K562 (cell line): Measurements from ENCODE around the gene HDHD5. TPM values are rescaled to one million over a fixed set of nuclear protein-coding genes. Genes with fewer than 3 reads are reported as not detected.

Experiments used
- ATAC-seq: fragments of 200-7000 bp; cut with Tn5 transposase; 3 replicates; pipeline ENCODE4 v1.9.1; 2020; ENCODE audit warnings: moderate library complexity
- BruUV-seq: library from RNA; stranded (reverse); fragments of 400-500 nt; replicated peaks from 2 replicates; lab custom pipeline; 2021; lab: Mats Ljungman, UMichigan
- CTCF ChIA-PET: fragments of 300-600 bp; formaldehyde crosslinking; extraction: SDS; loops from one replicate; lab custom pipeline; 2021; ENCODE audit warnings: low intra/inter-chr PET ratio; lab: Yijun Ruan, JAX
- POLR2A ChIA-PET: fragments of 300-600, 350-650 bp; sonication (Branson Sonifier 250); formaldehyde crosslinking; extraction: SDS; loops from one replicate; lab custom pipeline; 2021; ENCODE audit warnings: antibody characterized with exemption, inconsistent platforms; lab: Yijun Ruan, JAX
- DNase-seq, 4 experiments: peaks; one replicate each; pipeline versions ENCODE4 v3.0.0 to v3.0.0-alpha.2; 2011 to 2018; ENCODE audit warnings: low spot score in 3 of 4, mixed read lengths in 3 of 4; ENCODE audit errors: extremely low read depth in 1 of 4
- FAIRE-seq: peaks from 2 replicates; lab custom pipeline; 2011; peaks lifted over from hg19 to GRCh38; lab: Jason Lieb, UNC
- H2AFZ ChIP-seq: 2 replicates; pipeline ENCODE4 v1.6.0; 2011; ENCODE audit warnings: low read depth, low read length, control low read depth, inconsistent platforms
- H3K27ac ChIP-seq: fragments of 200-600 bp; 3 replicates; pipeline ENCODE4 v1.8.0; 2011; ENCODE audit warnings: low read depth, mild to moderate bottlenecking, control low read depth, inconsistent platforms, low read length, moderate library complexity, mixed read lengths; ENCODE audit errors: extremely low read depth
- H3K27me3 ChIP-seq, 2 experiments: fragments of 300-600 bp in 1 of 2; 2 replicates in 1 of 2; 3 replicates in 1 of 2; pipeline versions ENCODE4 v1.6.0 to v1.8.0; 2011; ENCODE audit warnings: inconsistent platforms in 2 of 2, low read length in 2 of 2, mild to moderate bottlenecking in 1 of 2, mixed read lengths in 1 of 2, moderate library complexity in 1 of 2; ENCODE audit not compliant: control insufficient read depth in 2 of 2, insufficient read depth in 2 of 2
- H3K36me3 ChIP-seq: fragments of 300-600 bp; 3 replicates; pipeline ENCODE4 v1.8.0; 2011; ENCODE audit warnings: mild to moderate bottlenecking, low read length, inconsistent platforms; ENCODE audit not compliant: control insufficient read depth, insufficient read depth
- H3K4me1 ChIP-seq, 2 experiments: fragments of 200-600 bp in 1 of 2; replicated peaks in 1 of 2; 2 replicates in 1 of 2; 3 replicates in 1 of 2; pipeline versions ENCODE4 v1.5.1 to v1.8.0; 2011; ENCODE audit warnings: inconsistent platforms in 2 of 2, low read length in 2 of 2, mild to moderate bottlenecking in 1 of 2, mixed read lengths in 1 of 2, moderate library complexity in 1 of 2; ENCODE audit not compliant: control insufficient read depth in 2 of 2, insufficient read depth in 2 of 2
- H3K4me2 ChIP-seq: 2 replicates; pipeline ENCODE4 v1.6.1; 2011; ENCODE audit warnings: low read length, control low read depth, inconsistent platforms, mixed read lengths; ENCODE audit not compliant: insufficient read depth
- H3K4me3 ChIP-seq: fragments of 200-600 bp; sonication (generic), shearing (Covaris generic); 2 replicates; pipeline ENCODE4 v1.5.1; 2016; ENCODE audit warnings: control low read depth, inconsistent platforms
- H3K79me2 ChIP-seq: fragments of 200-600 bp; 3 replicates; pipeline ENCODE4 v1.8.0; 2011; ENCODE audit warnings: low read length, inconsistent platforms; ENCODE audit not compliant: control insufficient read depth, insufficient read depth
- H3K9ac ChIP-seq, 2 experiments: 2 replicates each; pipeline versions ENCODE4 v1.6.0 to v1.6.1; 2011; ENCODE audit warnings: low read depth in 2 of 2, low read length in 2 of 2, control low read depth in 1 of 2, inconsistent platforms in 1 of 2, mild to moderate bottlenecking in 1 of 2, mixed read lengths in 1 of 2; ENCODE audit not compliant: insufficient read depth in 1 of 2
- H3K9me1 ChIP-seq: one replicate; pipeline ENCODE4 v1.6.0; 2011; ENCODE audit warnings: inconsistent platforms, mild to moderate bottlenecking, low read length, moderate library complexity; ENCODE audit not compliant: control insufficient read depth, insufficient read depth
- H3K9me3 ChIP-seq: replicated peaks from 2 replicates; pipeline ENCODE4 v1.5.1; 2011; ENCODE audit warnings: low read depth, low read length, inconsistent platforms; ENCODE audit not compliant: control insufficient read depth, insufficient read depth
- H4K20me1 ChIP-seq: replicated peaks from 2 replicates; pipeline ENCODE4 v1.6.1; 2011; ENCODE audit warnings: low read length, inconsistent platforms, mixed read lengths; ENCODE audit not compliant: control insufficient read depth, insufficient read depth
- ATF1 ChIP-seq, 2 experiments: fragments of 450-650 bp in 1 of 2; IDR thresholded peaks; 2 replicates each; pipeline ENCODE4 v1.6.1; 2016; ENCODE audit warnings: missing compliant biosample characterization in 1 of 2, missing genetic modification characterization in 1 of 2
- ATF7 ChIP-seq: fragments of 450-650 bp; IDR thresholded peaks from 2 replicates; pipeline ENCODE4 v1.7.1; 2014; ENCODE audit warnings: mild to moderate bottlenecking, moderate library complexity
- CBX3 ChIP-seq, 2 experiments: IDR thresholded peaks; 1 replicate in 1 of 2; 2 replicates in 1 of 2; pipeline ENCODE4 v1.6.1; 2012; ENCODE audit warnings: inconsistent platforms in 2 of 2, low read length in 2 of 2, borderline replicate concordance in 1 of 2, control low read depth in 1 of 2
- CREB1 ChIP-seq, 2 experiments: sonication (generic) in 1 of 2; formaldehyde crosslinking in 1 of 2; IDR thresholded peaks; 2 replicates each; pipeline versions ENCODE4 v1.6.1 to v1.8.0; 2012 to 2022; ENCODE audit warnings: inconsistent platforms in 1 of 2, mild to moderate bottlenecking in 1 of 2, missing genetic modification reagents in 1 of 2, moderate library complexity in 1 of 2
- HOMEZ ChIP-seq: fragments of 250-450 bp; sonication (Bioruptor Pico); IDR thresholded peaks from 2 replicates; pipeline ENCODE4 v1.4.0; 2020; ENCODE audit warnings: mild to moderate bottlenecking, moderate library complexity
- JUNB ChIP-seq: fragments of 450-650 bp; formaldehyde crosslinking; conservative IDR thresholded peaks from 2 replicates; pipeline ENCODE4 v1.4.0; 2020; ENCODE audit warnings: mild to moderate bottlenecking
- JUND ChIP-seq, 2 experiments: IDR thresholded peaks; 2 replicates in 1 of 2; 3 replicates in 1 of 2; pipeline ENCODE4 v1.6.1; 2011; ENCODE audit warnings: borderline replicate concordance in 2 of 2, low read depth in 2 of 2, low read length in 2 of 2, improper control_type of control experiment in 1 of 2, missing biosample characterization in 1 of 2, missing genetic modification characterization in 1 of 2, missing genetic modification reagents in 1 of 2
- NONO ChIP-seq, 2 experiments: fragments of 200-400 bp in 1 of 2; fragments of 450-650 bp in 1 of 2; formaldehyde crosslinking in 1 of 2; IDR thresholded peaks; 2 replicates each; pipeline ENCODE4 v1.6.1; 2017; ENCODE audit warnings: low read depth in 2 of 2, mild to moderate bottlenecking in 2 of 2, moderate library complexity in 2 of 2, low read length in 1 of 2
- PHF20 ChIP-seq: fragments of 450-650 bp; IDR thresholded peaks from 2 replicates; pipeline ENCODE4 v1.6.1; 2018; ENCODE audit not compliant: partially characterized antibody
- PKNOX1 ChIP-seq: fragments of 450-650 bp; IDR thresholded peaks from 2 replicates; pipeline ENCODE4 v1.6.1; 2016
- POLR3A ChIP-seq: IDR thresholded peaks from 2 replicates; pipeline ENCODE4 v1.6.1; 2011; ENCODE audit warnings: borderline replicate concordance, mild to moderate bottlenecking, moderate library complexity; ENCODE audit not compliant: insufficient read length, insufficient read depth; ENCODE audit errors: extremely low read depth
- TCF7 ChIP-seq: sonication (generic); IDR thresholded peaks from 2 replicates; pipeline ENCODE4 v1.6.1; 2016; ENCODE audit warnings: antibody characterized with exemption, borderline replicate concordance
- TEAD4 ChIP-seq, 2 experiments: sonication (generic) in 1 of 2; formaldehyde crosslinking in 1 of 2; IDR thresholded peaks; 2 replicates each; pipeline versions ENCODE4 v1.6.1 to v1.8.0; 2012 to 2022; ENCODE audit warnings: borderline replicate concordance in 1 of 2, inconsistent platforms in 1 of 2, low read length in 1 of 2, mild to moderate bottlenecking in 1 of 2, missing genetic modification reagents in 1 of 2
- VEZF1 ChIP-seq: fragments of 200-800 bp; sonication (Bioruptor generic); IDR thresholded peaks from 2 replicates; pipeline ENCODE4 v1.6.1; 2017; ENCODE audit warnings: missing genetic modification characterization, missing compliant biosample characterization
- ZNF41 ChIP-seq: fragments of 250-450 bp; sonication (Bioruptor Pico); conservative IDR thresholded peaks from 2 replicates; pipeline ENCODE4 v1.4.0; 2020; ENCODE audit warnings: mild to moderate bottlenecking
- ZNF785 ChIP-seq: fragments of 250-450 bp; sonication (Bioruptor Pico); IDR thresholded peaks from 2 replicates; pipeline ENCODE4 v1.4.0; 2020; ENCODE audit warnings: mild to moderate bottlenecking
- WGBS: fragments of 100-300 bp; shearing (Covaris generic); methylation state at CpG from one replicate; pipeline ENCODE4 v1.1.6; 2016; ENCODE audit warnings: low coverage, mixed read lengths; ENCODE audit not compliant: insufficient coverage; ENCODE audit errors: missing lambda C conversion rate; 5-methylcytosine and 5-hydroxymethylcytosine counted together
- in situ Hi-C: fragments of 300-500 bp; cut with MboI; formaldehyde crosslinking; loops from 4 replicates; pipeline ENCODE4 v1.15.0; 2018; ENCODE audit warnings: inconsistent platforms, mixed read lengths
- intact Hi-C: fragments of 100-400 bp; cut with micrococcal nuclease; formaldehyde crosslinking; loops from 2 replicates; pipeline ENCODE4 v1.14.2; 2022
- polyA plus RNA-seq, 8 experiments: library from polyadenylated mRNA; depleted of rRNA in 4 of 8; stranded (reverse) in 5 of 8; unstranded in 3 of 8; fragments of >200 nt; fragmentation: Nextera tagmentation in 2 of 8; fragmentation: Illumina TruSeq in 1 of 8; extraction: Ambion mirVana in 2 of 8; extraction: Trizol in 1 of 8; gene quantifications; 2 replicates each; pipeline versions ENCODE4 v1.2.1 to v1.2.3, GENCODE V29; 2011 to 2014; ENCODE audit warnings: inconsistent platforms in 1 of 8, missing spikeins in 1 of 8
- total RNA-seq, 7 experiments: library from RNA; depleted of rRNA in 6 of 7; stranded (reverse); fragments of >200 nt in 6 of 7; fragmentation: Illumina TruSeq in 2 of 7; extraction: Trizol in 2 of 7; gene quantifications; 2 replicates each; pipeline versions ENCODE4 v1.2.1 to v1.2.3, GENCODE V29; 2011 to 2021; ENCODE audit warnings: low replicate concordance in 1 of 7

The HDHD5 gene
- total and polyA plus RNA-seq, 9 of the 15 experiments (the other 6 are each of a cell fraction or from before 2014, with no cell fraction given) = 1.6 to 36.6 (median 24.2) TPM

GRCh38 chr22:17192186-17192585 is 33.1 kb upstream of the HDHD5 start:
- H3K27me3 ChIP-seq = peaks cover 13 to 56% of the 10 kb centered on the region in 2 experiments; a peak in 4 of 5 replicates
- peaks cover 5% of the 10 kb centered on the region; the same call in 1 of the 2 replicates for H4K20me1 ChIP-seq
- BruUV-seq = no TSS peak
- in situ Hi-C loops (no loop called here), intact Hi-C loops (no loop called here)
- no peaks in the 10 kb centered on the region for H3K9me3 ChIP-seq
- CTCF ChIA-PET = no interaction called here
- DNase-seq (no peak), FAIRE-seq (no peak), ATAC-seq (no peak)
- H3K4me2 ChIP-seq = no peak overlapping the region
- H3K4me3 ChIP-seq = no peak overlapping the region
- no peaks in the 10 kb centered on the region for H3K36me3 ChIP-seq
- H3K27ac ChIP-seq = no peak overlapping the region
- H3K9ac ChIP-seq = no peak overlapping the region
- POLR2A ChIA-PET = interaction anchor here (0.7 to 1.2 kb wide), 4 partner anchors 16 to 197 kb away, joined by 3 to 4 read pairs (median 3); no protein-coding TSS in a partner anchor
- H2AFZ ChIP-seq = no peak overlapping the region
- peaks cover 0 to 4% of the 10 kb centered on the region in 2 experiments; a peak in 1 of 5 replicates for H3K4me1 ChIP-seq
- WGBS = 4% methylated on average over 5 of the region's 5 CpGs
- no peaks in the 10 kb centered on the region for H3K9me1 ChIP-seq
- H3K79me2 ChIP-seq = no peaks in the 10 kb centered on the region
- TF ChIP-seq VEZF1 (CRISPR knock-in tag) (no peak), POLR3A (no peak), NONO (IDR thresholded peaks at IDR 0.05; ENCODE audit: low read depth in 2 of 2, low read length in 1 of 2) (no peak), TCF7 (no peak), PKNOX1 (no peak), HOMEZ (CRISPR knock-in tag) (no peak), JUND (IDR thresholded peaks at IDR 0.05; ENCODE audit: borderline replicate concordance, low read depth, low read length) (peak; percentile 34; the same call in 1 of the 2 replicates), JUND (tag; IDR thresholded peaks at IDR 0.05; ENCODE audit: borderline replicate concordance, low read depth, low read length) (peak; percentile 21; the same call in 1 of the 3 replicates), ATF7 (peak; percentile 84), PHF20 (no peak), ATF1 (CRISPR knock-in tag; IDR thresholded peaks at IDR 0.05) (no peak), ATF1 (tag; IDR thresholded peaks at IDR 0.05) (0 out of 2 replicates have a peak, but pooled peaks have one; percentile 16), ZNF785 (CRISPR knock-in tag) (no peak), CBX3 (IDR thresholded peaks at IDR 0.05; ENCODE audit: borderline replicate concordance in 1 of 2, low read length in 2 of 2) (no peak), JUNB (0 out of 2 replicates have a peak, but pooled peaks have one; percentile 34), CREB1 (IDR thresholded peaks at IDR 0.05) (no peak), CREB1 (CRISPR knock-in tag; IDR thresholded peaks at IDR 0.05) (no peak), ZNF41 (CRISPR knock-in tag) (no peak), TEAD4 (IDR thresholded peaks at IDR 0.05; ENCODE audit: low read length) (no peak), TEAD4 (CRISPR knock-in tag; IDR thresholded peaks at IDR 0.05; ENCODE audit: borderline replicate concordance) (no peak)
